ENCODE results near the gene GUCY1A2.

DNA sequence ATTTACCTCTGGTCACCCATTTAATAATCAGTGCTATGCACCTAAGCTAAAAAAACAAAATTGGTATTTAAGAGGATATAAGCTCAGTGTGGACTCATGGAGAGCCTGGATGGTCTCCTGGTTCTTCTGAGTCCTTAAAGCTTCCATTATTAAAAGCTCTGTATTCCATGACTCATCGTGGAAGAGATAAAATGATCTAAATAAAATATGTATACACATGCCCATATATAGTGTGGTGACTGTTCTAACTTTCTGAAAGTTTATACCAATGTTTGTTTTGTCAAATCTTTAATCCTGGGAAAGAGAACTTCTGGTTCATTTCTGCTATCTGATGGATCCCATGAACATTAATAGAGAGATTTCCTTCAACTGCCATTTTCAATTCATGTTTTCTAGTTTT, 375.9 kb downstream of the GUCY1A2 start:
- TF ChIP-seq POLR2AphosphoS5 (IDR thresholded peaks at IDR 0.05; ENCODE audit: low read depth, low read length) = no peak
- no peak for TF ChIP-seq POLR2A (IDR thresholded peaks at IDR 0.05; ENCODE audit: low read depth, low read length)
- TF ChIP-seq TAF1 (IDR thresholded peaks at IDR 0.05; ENCODE audit: borderline replicate concordance, low read depth, low read length) = no peak
